ENCODE measurements around the gene WDR91.

DNA sequence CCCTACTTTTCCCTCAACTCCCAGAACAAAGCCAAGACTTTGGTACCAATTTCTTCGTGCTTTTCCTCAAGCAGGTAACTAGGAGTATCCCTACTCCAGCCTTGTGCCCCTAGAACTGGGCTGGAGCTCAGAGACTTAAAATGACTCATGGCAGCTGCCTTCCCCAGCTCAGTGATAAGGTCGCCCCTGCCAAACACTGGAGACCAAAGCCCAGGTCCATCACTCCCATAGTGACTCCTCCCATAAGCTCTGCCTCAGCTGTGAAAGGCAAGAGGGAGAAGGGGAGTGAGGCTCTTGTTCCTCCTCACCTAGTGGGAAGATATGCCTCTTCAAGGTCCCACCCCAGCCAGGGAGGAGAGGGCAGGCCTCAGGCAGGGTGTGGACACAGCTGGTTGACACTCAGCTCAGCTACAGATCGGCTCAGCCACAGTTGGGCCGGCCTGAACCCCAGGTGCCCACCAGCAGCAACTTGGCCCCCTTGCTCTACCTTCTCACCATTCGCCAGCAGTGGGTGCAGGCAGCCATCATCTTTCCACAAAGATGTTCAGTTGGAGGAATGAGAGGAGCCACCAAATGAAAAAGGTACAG lies 27.0 kb downstream of the WDR91 start:
- TF ChIP-seq CTCF (IDR thresholded peaks at IDR 0.05) (no peak), CHD2 (IDR thresholded peaks at IDR 0.05; ENCODE audit: low read length, partially characterized antibody) (no peak), SMC3 (IDR thresholded peaks at IDR 0.05) (no peak), ESRRA (IDR thresholded peaks at IDR 0.05; ENCODE audit: borderline replicate concordance, low read length) (no peak)
